GM23338 (cell line): ENCODE measurements around the gene FBXO28. TPM values are rescaled to one million over a fixed set of nuclear protein-coding genes. Genes with fewer than 3 reads are reported as not detected.

ENCODE experiments used
- ATAC-seq: fragments of 200-7000 bp; cut with Tn5 transposase; 3 replicates; pipeline ENCODE4 v1.9.1; 2020
- DNase-seq: peaks from one replicate; pipeline ENCODE4 v3.0.0-alpha.2; 2015; ENCODE audit warnings: low spot score
- H2AFZ ChIP-seq: fragments of 200-600 bp; sonication (generic); 2 replicates; pipeline ENCODE4 v1.8.0; 2016; ENCODE audit warnings: antibody characterized with exemption, mild to moderate bottlenecking, moderate library complexity
- H3F3A ChIP-seq: fragments of 200-600 bp; sonication (generic); replicated peaks from 2 replicates; pipeline ENCODE4 v1.8.0; 2017; ENCODE audit warnings: antibody characterized with exemption, mixed run types, low read depth
- H3K27ac ChIP-seq: fragments of 200-600 bp; sonication (generic); 2 replicates; pipeline ENCODE4 v1.6.1; 2016; ENCODE audit warnings: low read depth
- H3K27me3 ChIP-seq: fragments of 200-600 bp; sonication (generic); 2 replicates; pipeline ENCODE4 v1.8.0; 2016; ENCODE audit warnings: mild to moderate bottlenecking, mixed run types, moderate library complexity; ENCODE audit not compliant: insufficient read depth
- H3K36me3 ChIP-seq: fragments of 200-600 bp; sonication (generic); 2 replicates; pipeline ENCODE4 v1.8.0; 2016; ENCODE audit warnings: mild to moderate bottlenecking; ENCODE audit not compliant: insufficient read depth
- H3K4me1 ChIP-seq: fragments of 200-600 bp; sonication (generic); 2 replicates; pipeline ENCODE4 v1.8.0; 2016; ENCODE audit warnings: mild to moderate bottlenecking, moderate library complexity; ENCODE audit not compliant: insufficient read depth
- H3K4me2 ChIP-seq: fragments of 200-600 bp; sonication (generic); 2 replicates; pipeline ENCODE4 v1.7.1; 2017; ENCODE audit warnings: mixed run types
- H3K4me3 ChIP-seq: fragments of 200-600 bp; sonication (generic); 2 replicates; pipeline ENCODE4 v1.6.1; 2016; ENCODE audit warnings: mixed run types
- H3K79me2 ChIP-seq: fragments of 200-600 bp; sonication (generic); replicated peaks from 2 replicates; pipeline ENCODE4 v1.8.0; 2017; ENCODE audit warnings: mild to moderate bottlenecking; ENCODE audit not compliant: insufficient read depth
- H3K9me2 ChIP-seq: fragments of 200-600 bp; sonication (generic); 2 replicates; pipeline ENCODE4 v1.8.0; 2017; ENCODE audit not compliant: insufficient read depth
- H4K20me1 ChIP-seq: fragments of 200-600 bp; sonication (generic); replicated peaks from 2 replicates; pipeline ENCODE4 v1.8.0; 2017; ENCODE audit warnings: mild to moderate bottlenecking; ENCODE audit not compliant: insufficient read depth
- H3K27ac Mint-ChIP-seq: 2 replicates; pipeline ENCODE4 v1.8.0; 2020; ENCODE audit warnings: inconsistent platforms, mild to moderate bottlenecking, moderate library complexity, mixed read lengths
- H3K27me3 Mint-ChIP-seq: 3 replicates; pipeline ENCODE4 v1.8.0; 2022; ENCODE audit warnings: low read depth, mild to moderate bottlenecking, moderate library complexity, mixed read lengths, inconsistent platforms; ENCODE audit not compliant: insufficient read depth, poor library complexity
- H3K36me3 Mint-ChIP-seq: 3 replicates; pipeline ENCODE4 v1.8.0; 2021; ENCODE audit warnings: low read depth, mild to moderate bottlenecking, inconsistent platforms, moderate library complexity, mixed read lengths
- H3K4me1 Mint-ChIP-seq: 3 replicates; pipeline ENCODE4 v1.8.0; 2020; ENCODE audit warnings: mild to moderate bottlenecking, inconsistent platforms, mixed read lengths
- H3K4me3 Mint-ChIP-seq: 3 replicates; pipeline ENCODE4 v1.8.0; 2021; ENCODE audit warnings: moderate library complexity, mild to moderate bottlenecking, inconsistent platforms, mixed read lengths
- H3K9me3 Mint-ChIP-seq: 3 replicates; pipeline ENCODE4 v1.8.0; 2020; ENCODE audit warnings: moderate library complexity, mild to moderate bottlenecking, inconsistent platforms, mixed read lengths
- CREB1 ChIP-seq: fragments of 250-450 bp; sonication (Bioruptor Pico); IDR thresholded peaks from 2 replicates; pipeline ENCODE4 v1.5.0; 2020; ENCODE audit warnings: low read depth, mild to moderate bottlenecking, moderate library complexity
- EZH2phosphoT487 ChIP-seq: fragments of 200-600 bp; sonication (generic); IDR thresholded peaks from one replicate; pipeline ENCODE4 v1.8.1; 2018; ENCODE audit warnings: antibody characterized with exemption; ENCODE audit not compliant: unreplicated experiment
- NANOG ChIP-seq: IDR thresholded peaks from 2 replicates; pipeline ENCODE4 v1.6.1; 2016; ENCODE audit warnings: antibody characterized with exemption, borderline replicate concordance
- STAT1 ChIP-seq: IDR thresholded peaks from one replicate; pipeline ENCODE4 v1.6.1; 2016; ENCODE audit warnings: antibody characterized with exemption; ENCODE audit not compliant: unreplicated experiment
- ZNF114 ChIP-seq: fragments of 250-450 bp; sonication (Bioruptor Pico); IDR thresholded peaks from 2 replicates; pipeline ENCODE4 v1.5.0; 2020; ENCODE audit warnings: mild to moderate bottlenecking, moderate library complexity
- ZNF331 ChIP-seq: fragments of 250-450 bp; sonication (Bioruptor Pico); IDR thresholded peaks from 2 replicates; pipeline ENCODE4 v1.5.0; 2020; ENCODE audit warnings: low read depth, mild to moderate bottlenecking, moderate library complexity
- polyA plus RNA-seq: library from polyadenylated mRNA; unstranded; fragments of >200 nt; fragmentation: Nextera tagmentation; extraction: Ambion mirVana; gene quantifications from 2 replicates; pipeline ENCODE4 v1.2.1, GENCODE V29; 2016
- total RNA-seq: library from RNA; depleted of rRNA; stranded (reverse); fragments of >200 nt; shearing (Covaris generic); gene quantifications from 2 replicates; pipeline ENCODE4 v1.2.3, GENCODE V29; 2014
- TF ChIP-seq, protein P1 (sequence below): fragments of 250-450 bp; sonication (Bioruptor Pico); IDR thresholded peaks from 2 replicates; pipeline ENCODE4 v1.5.0; 2020; ENCODE audit warnings: mild to moderate bottlenecking, moderate library complexity
- TF ChIP-seq, protein P2 (sequence below): IDR thresholded peaks from 2 replicates; pipeline ENCODE4 v1.6.1; 2016; ENCODE audit warnings: antibody characterized with exemption

FBXO28 gene
- total and polyA plus RNA-seq, 2 experiments from 2014 or later, result 16.9 to 45.2 TPM

DNA sequence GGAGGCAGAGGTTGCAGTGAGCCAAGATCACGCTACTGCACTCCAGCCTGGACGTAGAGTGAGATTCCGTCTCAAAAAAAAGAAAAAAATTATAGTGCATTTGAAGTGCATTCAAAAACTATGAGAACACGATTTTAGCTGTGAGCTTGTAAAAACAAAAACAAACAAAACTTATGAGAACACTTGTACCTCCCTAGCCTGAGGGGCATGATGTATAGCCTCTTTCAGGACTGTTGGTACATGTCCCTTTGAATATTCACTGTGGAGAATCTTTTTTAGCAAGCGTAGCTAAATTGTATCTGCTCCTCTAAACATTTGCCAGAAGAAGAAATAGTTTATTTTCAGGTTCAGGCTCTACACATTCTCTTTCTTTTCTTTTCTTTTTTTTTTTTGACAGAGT lies 59.6 kb downstream of the FBXO28 start:
- Histone ChIP-seq H3K9me2 (no peaks in the 10 kb centered on the region), H3K79me2 (no peaks in the 10 kb centered on the region), H3K4me3 (no peak overlapping the region), H3K36me3 (no peaks in the 10 kb centered on the region), H2AFZ (no peak overlapping the region), H3K4me1 (peaks cover 25% of the 10 kb centered on the region), H3F3A (no peaks in the 10 kb centered on the region), H3K27ac (no peak overlapping the region), H3K27me3 (no peaks in the 10 kb centered on the region), H3K4me2 (no peak overlapping the region), H4K20me1 (no peaks in the 10 kb centered on the region)
- H3K9me3 Mint-ChIP-seq, result peaks cover 7% of the 10 kb centered on the region
- ATAC-seq (no peak), DNase-seq (no peak)
- TF ChIP-seq, protein P1, sequence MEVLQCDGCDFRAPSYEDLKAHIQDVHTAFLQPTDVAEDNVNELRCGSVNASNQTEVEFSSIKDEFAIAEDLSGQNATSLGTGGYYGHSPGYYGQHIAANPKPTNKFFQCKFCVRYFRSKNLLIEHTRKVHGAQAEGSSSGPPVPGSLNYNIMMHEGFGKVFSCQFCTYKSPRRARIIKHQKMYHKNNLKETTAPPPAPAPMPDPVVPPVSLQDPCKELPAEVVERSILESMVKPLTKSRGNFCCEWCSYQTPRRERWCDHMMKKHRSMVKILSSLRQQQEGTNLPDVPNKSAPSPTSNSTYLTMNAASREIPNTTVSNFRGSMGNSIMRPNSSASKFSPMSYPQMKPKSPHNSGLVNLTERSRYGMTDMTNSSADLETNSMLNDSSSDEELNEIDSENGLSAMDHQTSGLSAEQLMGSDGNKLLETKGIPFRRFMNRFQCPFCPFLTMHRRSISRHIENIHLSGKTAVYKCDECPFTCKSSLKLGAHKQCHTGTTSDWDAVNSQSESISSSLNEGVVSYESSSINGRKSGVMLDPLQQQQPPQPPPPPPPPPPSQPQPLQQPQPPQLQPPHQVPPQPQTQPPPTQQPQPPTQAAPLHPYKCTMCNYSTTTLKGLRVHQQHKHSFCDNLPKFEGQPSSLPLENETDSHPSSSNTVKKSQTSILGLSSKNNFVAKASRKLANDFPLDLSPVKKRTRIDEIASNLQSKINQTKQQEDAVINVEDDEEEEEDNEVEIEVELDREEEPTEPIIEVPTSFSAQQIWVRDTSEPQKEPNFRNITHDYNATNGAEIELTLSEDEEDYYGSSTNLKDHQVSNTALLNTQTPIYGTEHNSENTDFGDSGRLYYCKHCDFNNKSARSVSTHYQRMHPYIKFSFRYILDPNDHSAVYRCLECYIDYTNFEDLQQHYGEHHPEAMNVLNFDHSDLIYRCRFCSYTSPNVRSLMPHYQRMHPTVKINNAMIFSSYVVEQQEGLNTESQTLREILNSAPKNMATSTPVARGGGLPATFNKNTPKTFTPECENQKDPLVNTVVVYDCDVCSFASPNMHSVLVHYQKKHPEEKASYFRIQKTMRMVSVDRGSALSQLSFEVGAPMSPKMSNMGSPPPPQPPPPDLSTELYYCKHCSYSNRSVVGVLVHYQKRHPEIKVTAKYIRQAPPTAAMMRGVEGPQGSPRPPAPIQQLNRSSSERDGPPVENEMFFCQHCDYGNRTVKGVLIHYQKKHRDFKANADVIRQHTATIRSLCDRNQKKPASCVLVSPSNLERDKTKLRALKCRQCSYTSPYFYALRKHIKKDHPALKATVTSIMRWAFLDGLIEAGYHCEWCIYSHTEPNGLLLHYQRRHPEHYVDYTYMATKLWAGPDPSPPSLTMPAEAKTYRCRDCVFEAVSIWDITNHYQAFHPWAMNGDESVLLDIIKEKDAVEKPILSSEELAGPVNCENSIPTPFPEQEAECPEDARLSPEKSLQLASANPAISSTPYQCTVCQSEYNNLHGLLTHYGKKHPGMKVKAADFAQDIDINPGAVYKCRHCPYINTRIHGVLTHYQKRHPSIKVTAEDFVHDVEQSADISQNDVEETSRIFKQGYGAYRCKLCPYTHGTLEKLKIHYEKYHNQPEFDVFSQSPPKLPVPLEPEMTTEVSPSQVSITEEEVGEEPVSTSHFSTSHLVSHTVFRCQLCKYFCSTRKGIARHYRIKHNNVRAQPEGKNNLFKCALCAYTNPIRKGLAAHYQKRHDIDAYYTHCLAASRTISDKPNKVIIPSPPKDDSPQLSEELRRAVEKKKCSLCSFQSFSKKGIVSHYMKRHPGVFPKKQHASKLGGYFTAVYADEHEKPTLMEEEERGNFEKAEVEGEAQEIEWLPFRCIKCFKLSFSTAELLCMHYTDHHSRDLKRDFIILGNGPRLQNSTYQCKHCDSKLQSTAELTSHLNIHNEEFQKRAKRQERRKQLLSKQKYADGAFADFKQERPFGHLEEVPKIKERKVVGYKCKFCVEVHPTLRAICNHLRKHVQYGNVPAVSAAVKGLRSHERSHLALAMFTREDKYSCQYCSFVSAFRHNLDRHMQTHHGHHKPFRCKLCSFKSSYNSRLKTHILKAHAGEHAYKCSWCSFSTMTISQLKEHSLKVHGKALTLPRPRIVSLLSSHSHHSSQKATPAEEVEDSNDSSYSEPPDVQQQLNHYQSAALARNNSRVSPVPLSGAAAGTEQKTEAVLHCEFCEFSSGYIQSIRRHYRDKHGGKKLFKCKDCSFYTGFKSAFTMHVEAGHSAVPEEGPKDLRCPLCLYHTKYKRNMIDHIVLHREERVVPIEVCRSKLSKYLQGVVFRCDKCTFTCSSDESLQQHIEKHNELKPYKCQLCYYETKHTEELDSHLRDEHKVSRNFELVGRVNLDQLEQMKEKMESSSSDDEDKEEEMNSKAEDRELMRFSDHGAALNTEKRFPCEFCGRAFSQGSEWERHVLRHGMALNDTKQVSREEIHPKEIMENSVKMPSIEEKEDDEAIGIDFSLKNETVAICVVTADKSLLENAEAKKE, result no peak
- TF ChIP-seq ZNF114 (CRISPR knock-in tag) (no peak), ZNF331 (CRISPR knock-in tag) (no peak), CREB1 (CRISPR knock-in tag) (no peak), STAT1 (no peak), NANOG (no peak), EZH2phosphoT487 (no peak)
- TF ChIP-seq, protein P2, sequence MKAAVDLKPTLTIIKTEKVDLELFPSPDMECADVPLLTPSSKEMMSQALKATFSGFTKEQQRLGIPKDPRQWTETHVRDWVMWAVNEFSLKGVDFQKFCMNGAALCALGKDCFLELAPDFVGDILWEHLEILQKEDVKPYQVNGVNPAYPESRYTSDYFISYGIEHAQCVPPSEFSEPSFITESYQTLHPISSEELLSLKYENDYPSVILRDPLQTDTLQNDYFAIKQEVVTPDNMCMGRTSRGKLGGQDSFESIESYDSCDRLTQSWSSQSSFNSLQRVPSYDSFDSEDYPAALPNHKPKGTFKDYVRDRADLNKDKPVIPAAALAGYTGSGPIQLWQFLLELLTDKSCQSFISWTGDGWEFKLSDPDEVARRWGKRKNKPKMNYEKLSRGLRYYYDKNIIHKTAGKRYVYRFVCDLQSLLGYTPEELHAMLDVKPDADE, result no peak
- no peak overlapping the region for H3K27ac Mint-ChIP-seq
- no peak overlapping the region for H3K4me3 Mint-ChIP-seq
- peaks cover 22% of the 10 kb centered on the region; the same call in 2 of the 3 replicates for H3K4me1 Mint-ChIP-seq
- H3K36me3 Mint-ChIP-seq, result peaks cover 5% of the 10 kb centered on the region
- peaks cover 13% of the 10 kb centered on the region for H3K27me3 Mint-ChIP-seq
